Activated naive CD8-positive, alpha-beta T cell (primary cell): Measurements from ENCODE around the gene CAPRIN1.

ENCODE experiments used
- H3K27ac Mint-ChIP-seq: one replicate; pipeline ENCODE4 v1.8.0; 2021; ENCODE audit warnings: mixed read lengths
- H3K27me3 Mint-ChIP-seq: one replicate; pipeline ENCODE4 v1.8.0; 2021; ENCODE audit warnings: mixed read lengths
- H3K36me3 Mint-ChIP-seq: one replicate; pipeline ENCODE4 v1.8.0; 2021; ENCODE audit warnings: mixed read lengths
- H3K4me1 Mint-ChIP-seq: one replicate; pipeline ENCODE4 v1.8.0; 2021; ENCODE audit warnings: low read depth, mixed read lengths
- H3K4me3 Mint-ChIP-seq: one replicate; pipeline ENCODE4 v1.8.0; 2021; ENCODE audit warnings: mild to moderate bottlenecking, mixed read lengths
- H3K9me3 Mint-ChIP-seq: one replicate; pipeline ENCODE4 v1.8.0; 2021; ENCODE audit warnings: low read depth, mixed read lengths

The CAPRIN1 gene

GRCh38 chr11:34051349-34052035 is at the start of gene CAPRIN1:
Gene CAPRIN1, plus strand, starts transcription at chr11:34051731. Its CDS starts 690 bp downstream, at chr11:34052421.
- H3K27ac Mint-ChIP-seq, result peak within 1 kb of the TSS; percentile 99
- peak within 1 kb of the TSS; percentile 99 for H3K4me3 Mint-ChIP-seq
- no peaks in the 10 kb centered on the region for H3K9me3 Mint-ChIP-seq
- H3K36me3 Mint-ChIP-seq, result peaks cover 5% of the 10 kb centered on the region
- H3K27me3 Mint-ChIP-seq, result peaks cover 2% of the 10 kb centered on the region
- peaks cover 36% of the 10 kb centered on the region for H3K4me1 Mint-ChIP-seq

GRCh38 chr11:34002420-34002819 is 49.1 kb upstream of the CAPRIN1 start:
- H3K4me1 Mint-ChIP-seq, result peaks cover 3% of the 10 kb centered on the region
- no peak overlapping the region for H3K27ac Mint-ChIP-seq
- no peaks in the 10 kb centered on the region for H3K36me3 Mint-ChIP-seq
- peaks cover 11% of the 10 kb centered on the region for H3K27me3 Mint-ChIP-seq
- no peak overlapping the region for H3K4me3 Mint-ChIP-seq
- H3K9me3 Mint-ChIP-seq, result no peaks in the 10 kb centered on the region

GRCh38 chr11:34004236-34004635 is 47.3 kb upstream of the CAPRIN1 start:
- H3K9me3 Mint-ChIP-seq, result no peaks in the 10 kb centered on the region
- H3K4me1 Mint-ChIP-seq, result no peaks in the 10 kb centered on the region
- no peak overlapping the region for H3K4me3 Mint-ChIP-seq
- H3K27me3 Mint-ChIP-seq, result peaks cover 7% of the 10 kb centered on the region
- no peak overlapping the region for H3K27ac Mint-ChIP-seq
- no peaks in the 10 kb centered on the region for H3K36me3 Mint-ChIP-seq

GRCh38 chr11:34006876-34007275 is 44.7 kb upstream of the CAPRIN1 start:
- no peak overlapping the region for H3K27ac Mint-ChIP-seq
- H3K9me3 Mint-ChIP-seq, result no peaks in the 10 kb centered on the region
- H3K4me3 Mint-ChIP-seq, result no peak overlapping the region
- H3K4me1 Mint-ChIP-seq, result no peaks in the 10 kb centered on the region
- H3K36me3 Mint-ChIP-seq, result no peaks in the 10 kb centered on the region
- peaks cover 3% of the 10 kb centered on the region for H3K27me3 Mint-ChIP-seq

DNA sequence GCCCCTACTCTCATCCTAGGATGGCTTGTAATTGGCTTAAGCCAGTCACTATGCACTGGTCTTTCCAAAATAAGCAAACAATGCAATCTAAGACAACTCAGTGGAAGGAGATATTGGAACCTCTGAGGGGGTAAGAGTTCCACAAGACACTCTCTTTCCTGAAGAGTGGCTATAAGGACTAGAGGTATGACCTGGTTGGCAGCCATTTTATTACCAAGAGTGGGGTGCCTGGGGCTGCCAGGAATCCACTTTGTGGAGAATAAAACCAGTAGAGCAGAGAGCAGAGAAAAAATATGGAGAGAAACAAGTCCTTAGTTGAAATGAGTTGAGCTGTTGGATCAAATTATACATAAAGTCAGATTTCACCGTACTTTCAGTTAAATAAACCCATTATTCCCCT is 38.8 kb upstream of the CAPRIN1 start:
- H3K36me3 Mint-ChIP-seq, result no peaks in the 10 kb centered on the region
- H3K4me1 Mint-ChIP-seq, result no peaks in the 10 kb centered on the region
- no peaks in the 10 kb centered on the region for H3K9me3 Mint-ChIP-seq
- no peak overlapping the region for H3K27ac Mint-ChIP-seq
- no peak overlapping the region for H3K4me3 Mint-ChIP-seq
- peaks cover 3% of the 10 kb centered on the region for H3K27me3 Mint-ChIP-seq

GRCh38 chr11:34013898-34014571 is 37.5 kb upstream of the CAPRIN1 start:
- peaks cover 1% of the 10 kb centered on the region for H3K27me3 Mint-ChIP-seq
- no peaks in the 10 kb centered on the region for H3K9me3 Mint-ChIP-seq
- no peak overlapping the region for H3K27ac Mint-ChIP-seq
- H3K4me1 Mint-ChIP-seq, result no peaks in the 10 kb centered on the region
- no peak overlapping the region for H3K4me3 Mint-ChIP-seq
- H3K36me3 Mint-ChIP-seq, result no peaks in the 10 kb centered on the region

- H3K9me3 Mint-ChIP-seq, result peaks cover 5% of the 10 kb centered on the region
- H3K4me3 Mint-ChIP-seq, result no peak overlapping the region
- peaks cover 4% of the 10 kb centered on the region for H3K36me3 Mint-ChIP-seq
- no peak overlapping the region for H3K27ac Mint-ChIP-seq
- H3K27me3 Mint-ChIP-seq, result peaks cover 2% of the 10 kb centered on the region
- no peaks in the 10 kb centered on the region for H3K4me1 Mint-ChIP-seq
These were observed 29.4 kb upstream of the CAPRIN1 start for GRCh38 chr11:34021977-34022735.

- Mint-ChIP-seq H3K4me3 (no peak overlapping the region), H3K27ac (no peak overlapping the region), H3K36me3 (peaks cover 4% of the 10 kb centered on the region), H3K4me1 (no peaks in the 10 kb centered on the region), H3K9me3 (peaks cover 5% of the 10 kb centered on the region), H3K27me3 (peaks cover 4% of the 10 kb centered on the region)
These were observed 25.1 kb upstream of the CAPRIN1 start for GRCh38 chr11:34026432-34026831.

- Mint-ChIP-seq H3K4me1 (no peaks in the 10 kb centered on the region), H3K4me3 (no peak overlapping the region), H3K9me3 (no peaks in the 10 kb centered on the region), H3K27me3 (peaks cover 2% of the 10 kb centered on the region), H3K36me3 (no peaks in the 10 kb centered on the region), H3K27ac (no peak overlapping the region)
These were observed 23.8 kb upstream of the CAPRIN1 start for GRCh38 chr11:34027516-34028408.

- no peaks in the 10 kb centered on the region for H3K9me3 Mint-ChIP-seq
- no peak overlapping the region for H3K4me3 Mint-ChIP-seq
- peaks cover 2% of the 10 kb centered on the region for H3K27me3 Mint-ChIP-seq
- H3K36me3 Mint-ChIP-seq, result no peaks in the 10 kb centered on the region
- H3K27ac Mint-ChIP-seq, result no peak overlapping the region
- H3K4me1 Mint-ChIP-seq, result no peaks in the 10 kb centered on the region
These were observed 23.1 kb upstream of the CAPRIN1 start for GRCh38 chr11:34028425-34028824.

GRCh38 chr11:34029176-34029575 is 22.4 kb upstream of the CAPRIN1 start:
- Mint-ChIP-seq H3K4me3 (no peak overlapping the region), H3K4me1 (no peaks in the 10 kb centered on the region), H3K27me3 (peaks cover 2% of the 10 kb centered on the region), H3K36me3 (no peaks in the 10 kb centered on the region), H3K9me3 (no peaks in the 10 kb centered on the region), H3K27ac (no peak overlapping the region)

DNA sequence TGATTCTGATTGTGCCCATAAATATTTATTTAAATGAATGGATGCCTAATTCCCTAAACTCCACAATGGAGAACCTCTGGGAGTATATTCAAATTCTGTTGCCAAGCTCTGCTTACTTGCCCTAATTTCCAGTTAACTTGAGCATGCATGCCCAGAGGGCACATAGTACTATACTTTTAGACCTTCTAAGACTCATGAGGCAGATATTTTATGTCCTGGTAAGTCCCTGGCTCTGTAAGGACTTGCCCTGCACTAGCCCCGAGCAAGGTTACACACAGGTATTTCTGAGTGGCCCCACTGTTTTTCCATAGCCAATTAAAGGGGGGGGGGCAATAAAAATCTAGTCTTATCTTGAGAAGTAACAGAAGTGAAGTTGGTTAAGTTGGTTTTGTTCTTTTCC is 21.1 kb upstream of the CAPRIN1 start:
- Mint-ChIP-seq H3K27ac (no peak overlapping the region), H3K27me3 (peaks cover 2% of the 10 kb centered on the region), H3K4me1 (no peaks in the 10 kb centered on the region)

DNA sequence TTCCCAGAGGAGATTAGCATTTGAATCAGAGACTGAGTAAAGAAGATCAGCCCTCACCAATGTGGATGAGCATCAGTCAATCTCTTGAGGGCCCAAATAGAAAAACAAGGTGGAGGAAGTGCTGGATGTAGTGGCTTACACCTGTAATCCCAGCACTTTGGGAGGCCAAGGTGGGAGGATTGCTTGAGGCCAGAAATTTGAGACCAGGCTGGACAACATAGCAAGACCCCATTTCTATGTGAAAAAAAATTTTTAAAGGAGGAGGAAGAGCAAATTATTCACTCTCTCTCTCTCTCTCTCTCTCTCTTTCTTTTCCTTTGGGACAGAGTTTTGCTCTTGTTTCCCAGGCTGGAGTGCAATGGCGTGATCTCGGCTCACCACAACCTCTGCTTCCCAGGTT is 18.1 kb upstream of the CAPRIN1 start:
- no peaks in the 10 kb centered on the region for H3K9me3 Mint-ChIP-seq
- H3K27me3 Mint-ChIP-seq, result peaks cover 2% of the 10 kb centered on the region
- no peaks in the 10 kb centered on the region for H3K36me3 Mint-ChIP-seq
- H3K4me1 Mint-ChIP-seq, result no peaks in the 10 kb centered on the region
- no peak overlapping the region for H3K4me3 Mint-ChIP-seq
- no peak overlapping the region for H3K27ac Mint-ChIP-seq

More for the DNA sequence above, 21.1 kb upstream of the CAPRIN1 start:
- no peak overlapping the region for H3K4me3 Mint-ChIP-seq
- H3K36me3 Mint-ChIP-seq, result no peaks in the 10 kb centered on the region
- H3K9me3 Mint-ChIP-seq, result no peaks in the 10 kb centered on the region

DNA sequence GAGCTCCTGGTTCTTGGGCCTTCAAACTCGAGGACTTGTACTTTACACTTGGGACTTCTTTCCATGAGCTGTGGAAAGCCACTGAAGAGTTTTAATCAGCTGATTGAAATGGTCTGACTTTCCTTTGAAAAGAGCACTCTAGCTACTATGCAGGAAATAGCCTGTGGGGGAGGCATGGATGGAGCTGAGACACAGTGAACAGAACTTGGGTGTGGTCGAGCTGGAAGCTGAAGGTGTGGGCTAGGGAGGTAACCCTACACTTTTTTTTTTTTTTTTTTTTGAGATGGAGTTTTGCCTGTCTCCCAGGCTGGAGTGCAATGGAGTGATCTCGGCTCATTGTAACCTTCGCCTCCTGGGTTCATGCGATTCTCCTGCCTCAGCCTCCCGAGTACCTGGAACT is 17.5 kb upstream of the CAPRIN1 start:
- H3K9me3 Mint-ChIP-seq, result no peaks in the 10 kb centered on the region

More for the DNA sequence above, 17.5 kb upstream of the CAPRIN1 start:
- no peaks in the 10 kb centered on the region for H3K36me3 Mint-ChIP-seq
- H3K4me3 Mint-ChIP-seq, result no peak overlapping the region
- no peak overlapping the region for H3K27ac Mint-ChIP-seq
- no peaks in the 10 kb centered on the region for H3K4me1 Mint-ChIP-seq
- H3K27me3 Mint-ChIP-seq, result peaks cover 2% of the 10 kb centered on the region
